Mucosa of descending colon (tissue), 3 donors: Measurements from ENCODE around the gene BAIAP2. TPM values are rescaled to one million over a fixed set of nuclear protein-coding genes. Genes with fewer than 3 reads are reported as not detected.

Experiments used
- ATAC-seq: fragments of 200-7000 bp; cut with Tn5 transposase; one replicate; pipeline ENCODE4 v1.9.1; 2020; ENCODE audit warnings: mild to moderate bottlenecking, moderate library complexity
- DNase-seq, 3 donors: peaks; one replicate each; pipeline ENCODE4 v3.0.0-alpha.2; 2020
- H3K36me3 ChIP-seq: fragments of 200-600 bp; one replicate; pipeline ENCODE4 v1.8.0; 2021; ENCODE audit warnings: low read depth, mild to moderate bottlenecking
- H3K4me1 ChIP-seq: fragments of 200-600 bp; one replicate; pipeline ENCODE4 v1.8.0; 2021; ENCODE audit warnings: low read depth, mild to moderate bottlenecking
- H3K4me3 ChIP-seq: fragments of 200-600 bp; one replicate; pipeline ENCODE4 v1.8.0; 2021; ENCODE audit warnings: mild to moderate bottlenecking
- H3K9me3 ChIP-seq: fragments of 200-600 bp; one replicate; pipeline ENCODE4 v1.8.0; 2021; ENCODE audit warnings: mild to moderate bottlenecking
- CTCF ChIP-seq: fragments of 200-600 bp; IDR thresholded peaks from one replicate; pipeline ENCODE4 v1.8.0; 2022; ENCODE audit warnings: antibody characterized with exemption, mild to moderate bottlenecking
- intact Hi-C, 2 donors: fragments of 100-400 bp; cut with DNase I in 1 of 2; cut with micrococcal nuclease in 1 of 2; formaldehyde crosslinking; loops; one replicate each; pipeline versions ENCODE4 v1.11.0 to v1.11.1; 2022; cut with DNase I, micrococcal nuclease
- total RNA-seq, 3 donors: library from RNA; stranded (reverse); fragmentation: NEBNext Ultra II Directional in 2 of 3; extraction: Animal tissue kit (Norgen Biotek cat#: 25700) in 2 of 3; gene quantifications; one replicate each; pipeline versions ENCODE4 v1.2.1 to v1.2.4, GENCODE V29; 2021 to 2023
- donor health status: DM: no; HTN: no; CAD: no; lungs with moderate emphysema.
- donor health status: DM: no; HTN: no; CAD: no.
- donor health status: DM: no; HTN: yes; CAD: no.

The BAIAP2 gene
- total RNA-seq, 3 donors from 2014 or later = 11.6 to 76.7 (median 19.4) TPM

- H3K36me3 ChIP-seq = no peaks in the 10 kb centered on the region
- intact Hi-C loops = no loop called here
- H3K4me1 ChIP-seq = peaks cover 19% of the 10 kb centered on the region
- no peak for ATAC-seq
- DNase-seq = peak in 1 of 3 donors; percentile 7
- TF ChIP-seq CTCF = no peak
- no peaks in the 10 kb centered on the region for H3K9me3 ChIP-seq
- no peak overlapping the region for H3K4me3 ChIP-seq
Observed at GRCh38 chr17:81022344-81022676, 12.6 kb upstream of the BAIAP2 start.

GRCh38 chr17:81025065-81025740 lies 9.7 kb upstream of the BAIAP2 start:
- peaks cover 16% of the 10 kb centered on the region for H3K4me1 ChIP-seq
- intact Hi-C loops = loop anchor here in 1 of 2 donors (5.0 kb wide), 1 partner anchor 77 kb away; no protein-coding TSS in a partner anchor
- ATAC-seq = no peak

DNA sequence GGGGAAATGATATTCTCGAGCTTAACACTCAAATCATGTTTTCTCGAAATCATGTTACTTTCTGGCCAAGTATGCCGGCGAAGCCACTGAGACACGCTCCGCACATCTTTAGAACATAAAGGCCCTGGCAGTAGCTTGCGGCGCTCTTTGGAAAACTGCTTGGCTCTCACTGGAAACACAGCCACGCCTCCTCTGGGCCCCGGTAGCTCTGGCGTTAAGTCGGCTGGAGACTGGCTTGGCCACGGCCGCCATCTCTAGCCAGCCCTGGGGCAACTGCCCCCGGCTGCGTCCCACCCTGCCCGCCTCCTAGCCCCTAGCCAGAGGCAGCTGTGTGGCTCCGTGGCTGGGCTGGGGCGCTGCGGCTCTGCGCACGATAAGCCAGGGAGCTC lies 9.2 kb upstream of the BAIAP2 start:
- TF ChIP-seq CTCF = no peak
- intact Hi-C loops = loop anchor here in 1 of 2 donors (5.0 kb wide), 1 partner anchor 77 kb away; no protein-coding TSS in a partner anchor
- peak in 2 of 3 donors; percentile 29 to 54 for DNase-seq
- no peaks in the 10 kb centered on the region for H3K9me3 ChIP-seq
- peaks cover 10% of the 10 kb centered on the region for H3K4me1 ChIP-seq
- H3K4me3 ChIP-seq = no peak overlapping the region
- H3K36me3 ChIP-seq = no peaks in the 10 kb centered on the region
- ATAC-seq = no peak

More at GRCh38 chr17:81025065-81025740, 9.7 kb upstream of the BAIAP2 start:
- H3K4me3 ChIP-seq = no peak overlapping the region
- H3K36me3 ChIP-seq = no peaks in the 10 kb centered on the region
- no peaks in the 10 kb centered on the region for H3K9me3 ChIP-seq
- peak in 2 of 3 donors; percentile 19 to 27 for DNase-seq
- no peak for TF ChIP-seq CTCF

DNA sequence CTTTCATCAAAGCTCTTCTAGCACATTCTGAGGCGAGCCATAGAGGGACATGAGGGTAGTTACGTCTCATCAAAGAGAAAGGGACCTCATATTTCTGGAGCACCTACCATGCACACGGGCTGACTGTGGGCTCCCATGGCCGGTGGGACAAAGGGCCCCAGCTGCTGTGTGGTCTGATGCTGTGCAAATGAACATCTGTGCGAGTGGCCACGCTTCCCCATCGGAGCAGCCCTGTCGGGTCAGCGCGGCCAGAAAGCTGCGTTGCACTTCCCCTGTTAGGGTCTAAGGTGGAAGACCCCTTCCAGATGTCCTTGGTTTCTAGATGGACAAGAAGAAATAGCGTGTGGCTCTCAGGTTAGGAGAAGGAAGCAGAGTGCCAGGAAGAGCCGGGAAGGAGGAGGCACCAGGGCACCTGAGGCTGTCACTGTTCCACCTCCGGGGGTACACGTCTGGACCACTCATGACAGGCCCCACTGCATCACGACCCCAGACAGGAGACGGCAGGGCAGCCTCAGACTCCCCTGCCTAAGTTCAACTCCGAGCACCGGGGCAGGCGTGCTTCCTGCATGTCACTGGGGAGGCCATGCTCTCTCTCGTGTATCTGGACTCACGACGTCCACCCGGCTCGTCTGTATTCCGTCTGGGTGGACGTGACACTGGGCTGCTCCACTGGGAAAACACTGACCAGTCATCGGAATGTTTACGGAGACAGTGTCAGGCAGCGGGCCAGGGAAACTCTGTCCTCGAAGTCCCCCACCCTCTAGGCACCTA lies 8.5 kb upstream of the BAIAP2 start:
- no peak for TF ChIP-seq CTCF
- intact Hi-C loops = loop anchor here in 1 of 2 donors (5.0 kb wide), 1 partner anchor 76 kb away; no protein-coding TSS in a partner anchor
- Histone ChIP-seq H3K36me3 (no peaks in the 10 kb centered on the region), H3K4me1 (peaks cover 4% of the 10 kb centered on the region), H3K9me3 (no peaks in the 10 kb centered on the region), H3K4me3 (no peak overlapping the region)
- DNase-seq = peak in 2 of 3 donors; percentile 23 to 45
- no peak for ATAC-seq

DNA sequence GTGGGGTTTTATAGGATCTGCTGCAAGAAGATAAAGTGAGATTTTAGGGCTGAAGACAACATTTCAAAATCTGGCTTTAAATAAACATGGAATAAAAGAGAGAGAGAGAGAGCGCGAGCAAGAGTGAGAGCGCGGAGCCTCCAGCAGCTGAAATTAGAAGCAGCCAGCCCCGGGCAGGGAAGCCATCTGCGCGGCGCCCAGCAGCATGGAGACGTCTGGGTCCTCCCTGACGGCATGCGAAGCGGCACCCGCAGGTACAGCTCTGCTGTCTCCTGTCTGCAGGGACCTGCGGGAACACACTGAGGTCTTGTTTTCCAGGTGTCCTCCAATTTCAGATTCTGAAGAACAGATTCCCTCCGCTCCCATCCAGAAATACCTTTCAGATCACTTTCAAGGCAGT lies 7.9 kb upstream of the BAIAP2 start:
- H3K9me3 ChIP-seq = no peaks in the 10 kb centered on the region
- no peak for TF ChIP-seq CTCF
- intact Hi-C loops = loop anchor here in 1 of 2 donors (5.0 kb wide), 1 partner anchor 75 kb away; no protein-coding TSS in a partner anchor
- no peaks in the 10 kb centered on the region for H3K36me3 ChIP-seq
- no peak overlapping the region for H3K4me3 ChIP-seq
- no peak for ATAC-seq
- peaks cover 6% of the 10 kb centered on the region for H3K4me1 ChIP-seq
- peak in 2 of 3 donors; percentile 25 to 41 for DNase-seq
